ENCODE data around the gene KDM5C. TPM values are rescaled to one million over a fixed set of nuclear protein-coding genes. Genes with fewer than 3 reads are reported as not detected.

KDM5C gene
- total and polyA plus RNA-seq, 8 donors: 26.8 to 70.5 (median 40.3) TPM

DNA sequence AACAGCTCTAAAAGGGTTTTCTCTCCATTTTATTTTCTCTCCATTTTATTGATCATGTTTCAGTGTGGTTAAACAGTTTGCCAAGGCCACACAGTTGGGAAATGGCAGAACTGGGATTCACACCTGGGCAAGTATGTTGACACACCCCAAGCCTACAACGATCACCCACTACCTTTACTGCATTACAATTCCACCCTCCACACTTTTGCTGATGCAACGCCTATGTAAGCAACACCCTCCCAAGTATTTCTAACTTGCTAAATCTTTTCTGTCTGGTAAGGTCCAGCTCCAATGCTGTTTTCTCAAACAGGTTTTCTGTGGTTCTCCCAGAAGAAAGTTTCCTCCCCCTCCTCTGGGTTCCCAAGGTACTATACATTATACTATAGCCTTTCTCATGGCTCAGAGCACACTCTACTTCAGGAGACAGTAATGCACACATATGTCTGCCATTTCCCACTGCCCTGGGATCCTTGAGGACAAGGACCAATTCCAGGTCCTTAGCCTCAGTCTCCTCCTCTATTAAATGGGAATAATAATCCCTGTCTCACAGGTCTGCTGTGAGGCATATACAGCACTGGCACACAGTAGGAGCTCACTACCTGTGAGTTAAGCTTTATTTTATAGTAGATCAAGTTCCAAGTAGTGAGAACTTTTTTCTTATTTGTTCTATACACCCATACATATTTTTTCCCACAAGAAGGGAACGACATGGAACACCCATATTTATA lies 28.4 kb upstream of the KDM5C start:
- intact Hi-C loops (cut with DNase I): no loop called here
- Histone ChIP-seq H3K27me3 (no peaks in the 10 kb centered on the region), H3K4me1 (no peaks in the 10 kb centered on the region), H3K9me3 (no peaks in the 10 kb centered on the region), H3K4me3 (no peak overlapping the region), H3K27ac (no peak overlapping the region), H3K36me3 (no peaks in the 10 kb centered on the region)
- ATAC-seq: no peak
- FAIRE-seq: no peak
- TF ChIP-seq, protein P1, sequence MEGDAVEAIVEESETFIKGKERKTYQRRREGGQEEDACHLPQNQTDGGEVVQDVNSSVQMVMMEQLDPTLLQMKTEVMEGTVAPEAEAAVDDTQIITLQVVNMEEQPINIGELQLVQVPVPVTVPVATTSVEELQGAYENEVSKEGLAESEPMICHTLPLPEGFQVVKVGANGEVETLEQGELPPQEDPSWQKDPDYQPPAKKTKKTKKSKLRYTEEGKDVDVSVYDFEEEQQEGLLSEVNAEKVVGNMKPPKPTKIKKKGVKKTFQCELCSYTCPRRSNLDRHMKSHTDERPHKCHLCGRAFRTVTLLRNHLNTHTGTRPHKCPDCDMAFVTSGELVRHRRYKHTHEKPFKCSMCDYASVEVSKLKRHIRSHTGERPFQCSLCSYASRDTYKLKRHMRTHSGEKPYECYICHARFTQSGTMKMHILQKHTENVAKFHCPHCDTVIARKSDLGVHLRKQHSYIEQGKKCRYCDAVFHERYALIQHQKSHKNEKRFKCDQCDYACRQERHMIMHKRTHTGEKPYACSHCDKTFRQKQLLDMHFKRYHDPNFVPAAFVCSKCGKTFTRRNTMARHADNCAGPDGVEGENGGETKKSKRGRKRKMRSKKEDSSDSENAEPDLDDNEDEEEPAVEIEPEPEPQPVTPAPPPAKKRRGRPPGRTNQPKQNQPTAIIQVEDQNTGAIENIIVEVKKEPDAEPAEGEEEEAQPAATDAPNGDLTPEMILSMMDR (IDR thresholded peaks at IDR 0.05): no peak
- WGBS, 2 donors: 77 to 88% methylated on average over 3 of the region's 3 CpGs
- DNase-seq: no peak

DNA sequence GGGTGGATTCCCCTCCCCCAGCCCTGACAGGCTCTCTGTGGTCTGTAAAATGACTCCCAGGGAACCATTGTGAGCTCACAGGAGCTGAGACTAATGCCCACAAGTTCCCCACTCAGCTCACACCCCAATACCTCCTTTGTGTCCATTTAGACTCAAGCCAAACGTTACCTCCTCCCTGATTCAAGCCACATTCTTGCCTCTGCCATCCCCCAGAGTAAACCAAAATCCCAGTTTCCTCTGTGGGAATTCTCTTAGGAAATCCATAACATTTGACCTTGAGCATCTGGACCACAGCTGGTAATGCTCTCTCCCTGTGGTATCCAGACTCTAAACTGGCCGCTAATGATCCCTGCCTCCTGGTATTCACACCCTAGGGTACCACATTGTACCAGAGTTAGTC lies 26.3 kb upstream of the KDM5C start:
- ATAC-seq: no peak
- H3K4me3 ChIP-seq: no peak overlapping the region
- WGBS, 2 donors: 62 to 78% methylated on average over 2 of the region's 2 CpGs
- H3K36me3 ChIP-seq: no peaks in the 10 kb centered on the region
- no peaks in the 10 kb centered on the region for H3K27me3 ChIP-seq
- no peak overlapping the region for H3K27ac ChIP-seq
- no peaks in the 10 kb centered on the region for H3K4me1 ChIP-seq
- TF ChIP-seq, protein P1 (IDR thresholded peaks at IDR 0.05): no peak
- no peak for DNase-seq
- no peak for FAIRE-seq
- intact Hi-C loops (cut with DNase I): no loop called here
- no peaks in the 10 kb centered on the region for H3K9me3 ChIP-seq

DNA sequence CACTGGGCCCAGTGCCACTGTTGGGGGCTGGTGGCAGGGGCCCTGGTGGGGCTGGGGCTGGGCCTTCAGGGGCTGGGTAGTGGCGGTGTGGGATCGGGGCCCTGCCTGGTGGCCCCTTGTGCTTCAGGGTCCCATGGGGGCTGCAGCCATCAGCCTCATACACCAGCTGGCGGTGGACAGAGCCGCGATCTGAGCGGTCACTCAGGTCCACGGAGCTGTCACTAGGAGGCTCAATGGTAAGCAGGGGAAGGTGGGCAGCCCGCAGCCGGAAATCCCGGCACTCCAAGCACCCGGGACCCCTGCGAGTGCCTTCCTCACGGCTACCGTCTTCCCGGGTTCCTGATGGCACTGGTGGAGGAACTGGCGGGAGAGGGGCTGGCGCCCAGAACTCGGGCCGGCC lies 25.5 kb upstream of the KDM5C start:
- TF ChIP-seq, protein P1 (IDR thresholded peaks at IDR 0.05): no peak
- 91 to 95% methylated on average over 18 to 19 of the region's 19 CpGs for WGBS, 2 donors
- Histone ChIP-seq H3K9me3 (no peaks in the 10 kb centered on the region), H3K27me3 (no peaks in the 10 kb centered on the region), H3K36me3 (no peaks in the 10 kb centered on the region), H3K4me1 (no peaks in the 10 kb centered on the region), H3K27ac (no peak overlapping the region), H3K4me3 (no peak overlapping the region)
- DNase-seq (no peak), ATAC-seq (no peak), FAIRE-seq (no peak)
- intact Hi-C loops (cut with DNase I): no loop called here

DNA sequence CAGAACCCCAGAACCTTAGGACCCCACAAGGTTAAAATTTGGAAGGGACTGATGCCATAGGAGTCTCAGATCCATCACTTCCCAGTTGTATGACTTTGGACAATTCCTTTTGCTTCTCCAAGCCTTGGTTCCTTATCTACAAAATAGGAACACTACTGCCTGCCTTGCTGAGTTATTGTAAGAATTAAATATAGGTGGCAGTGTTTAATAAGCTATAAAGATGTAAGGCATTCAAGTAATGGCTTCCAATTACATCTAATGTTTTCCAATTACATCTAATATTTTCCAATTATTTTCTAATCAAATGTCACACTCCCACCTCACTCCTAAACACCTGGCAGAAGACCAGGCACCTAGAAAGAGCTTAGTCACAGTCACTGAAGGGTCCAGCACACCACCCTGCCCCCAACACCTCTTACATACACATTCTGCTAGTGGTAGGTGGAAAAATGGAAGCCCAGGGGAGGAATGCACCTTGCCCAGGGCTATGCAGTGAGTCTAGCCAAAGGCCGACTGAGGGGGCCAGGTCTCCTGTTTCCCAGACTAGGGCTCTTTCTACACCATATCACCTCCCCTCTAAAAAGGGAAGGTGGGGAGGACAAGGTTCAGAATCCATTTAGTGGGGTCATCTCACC lies 24.5 kb upstream of the KDM5C start:
- no peak overlapping the region for H3K27ac ChIP-seq
- H3K4me3 ChIP-seq: no peak overlapping the region
- WGBS, 2 donors: 94 to 95% methylated on average over 1 of the region's 1 CpG
- H3K36me3 ChIP-seq: no peaks in the 10 kb centered on the region
- H3K9me3 ChIP-seq: no peaks in the 10 kb centered on the region
- FAIRE-seq: no peak
- DNase-seq: no peak
- no peaks in the 10 kb centered on the region for H3K4me1 ChIP-seq
- no peaks in the 10 kb centered on the region for H3K27me3 ChIP-seq
- intact Hi-C loops (cut with DNase I): no loop called here
- no peak for ATAC-seq
- TF ChIP-seq, protein P1 (IDR thresholded peaks at IDR 0.05): no peak

DNA sequence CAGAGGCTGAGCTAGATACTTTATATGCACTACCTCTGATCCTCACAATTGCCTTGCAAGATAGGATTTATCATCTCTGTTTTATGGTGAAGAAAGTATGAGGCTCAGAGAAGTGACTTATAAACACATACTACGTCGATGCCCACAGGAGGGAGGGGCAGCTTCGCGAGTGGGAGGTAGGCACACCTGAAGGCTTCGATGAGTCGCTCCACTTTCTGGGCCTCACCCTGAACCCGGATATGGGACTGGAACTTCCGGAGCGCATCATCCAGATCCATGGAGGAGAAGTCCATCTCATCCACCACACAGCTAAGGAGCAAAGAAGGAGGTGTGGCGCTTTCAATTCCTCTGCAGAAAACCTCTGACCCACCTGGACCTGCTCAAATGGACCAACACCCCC lies 22.9 kb upstream of the KDM5C start:
- Histone ChIP-seq H3K4me1 (no peaks in the 10 kb centered on the region), H3K9me3 (no peaks in the 10 kb centered on the region), H3K4me3 (no peak overlapping the region), H3K36me3 (no peaks in the 10 kb centered on the region), H3K27ac (no peak overlapping the region), H3K27me3 (no peaks in the 10 kb centered on the region)
- DNase-seq (no peak), ATAC-seq (no peak), FAIRE-seq (no peak)
- WGBS, 2 donors: 84 to 93% methylated on average over 10 of the region's 10 CpGs
- intact Hi-C loops (cut with DNase I): no loop called here
- TF ChIP-seq, protein P1 (IDR thresholded peaks at IDR 0.05): no peak

Measured in pancreas (tissue), 10 donors.